H1 (cell line): ENCODE results near the gene ST14. TPM values are rescaled to one million over a fixed set of nuclear protein-coding genes. Genes with fewer than 3 reads are reported as not detected.

ENCODE experiments used
- CTCF ChIA-PET: fragments of 300-600 bp; sonication (Branson Sonifier 250); formaldehyde crosslinking; loops from one replicate; lab custom pipeline; 2021; ENCODE audit not compliant: partially characterized antibody; lab: Charles Lee
- POLR2A ChIA-PET: fragments of 300-600 bp; sonication (Branson Sonifier 250); formaldehyde crosslinking; loops from one replicate; lab custom pipeline; 2021; ENCODE audit warnings: inconsistent platforms; ENCODE audit not compliant: partially characterized antibody; lab: Charles Lee
- DNase-seq, 2 experiments: peaks; one replicate each; pipeline versions ENCODE4 v3.0.0 to v3.0.0-alpha.2; 2010 to 2022; ENCODE audit warnings: low spot score in 2 of 2, low read depth in 1 of 2, mixed read lengths in 1 of 2
- FAIRE-seq: peaks from 2 replicates; lab custom pipeline; 2011; peaks lifted over from hg19 to GRCh38; lab: Jason Lieb, UNC
- H2AFZ ChIP-seq: 2 replicates; pipeline ENCODE4 v1.8.1; 2012; ENCODE audit warnings: low read length, inconsistent platforms
- H2AK5ac ChIP-seq: 2 replicates; pipeline ENCODE4 v1.6.1; 2013; ENCODE audit warnings: low read depth, low read length
- H2BK120ac ChIP-seq: replicated peaks from 2 replicates; pipeline ENCODE3; 2013; ENCODE audit warnings: low read depth, low read length, inconsistent platforms
- H2BK12ac ChIP-seq: 2 replicates; pipeline ENCODE4 v1.6.1; 2013; ENCODE audit warnings: low read depth, low read length
- H2BK15ac ChIP-seq: 2 replicates; pipeline ENCODE4 v1.6.1; 2013; ENCODE audit warnings: low read length
- H2BK20ac ChIP-seq: 2 replicates; pipeline ENCODE4 v1.6.1; 2013; ENCODE audit warnings: low read length
- H2BK5ac ChIP-seq: 2 replicates; pipeline ENCODE4 v1.6.1; 2013; ENCODE audit warnings: low read depth, low read length
- H3K14ac ChIP-seq: 2 replicates; pipeline ENCODE4 v1.6.1; 2013; ENCODE audit warnings: inconsistent platforms; ENCODE audit not compliant: insufficient read length
- H3K18ac ChIP-seq: 2 replicates; pipeline ENCODE4 v1.6.1; 2013; ENCODE audit warnings: low read length; ENCODE audit errors: extremely low read depth
- H3K23ac ChIP-seq: 2 replicates; pipeline ENCODE4 v1.6.1; 2013; ENCODE audit warnings: inconsistent platforms; ENCODE audit not compliant: insufficient read length
- H3K23me2 ChIP-seq: 2 replicates; pipeline ENCODE4 v1.6.1; 2013; ENCODE audit warnings: low read depth, low read length
- H3K27ac ChIP-seq: 2 replicates; pipeline ENCODE4 v1.6.1; 2011; ENCODE audit warnings: low read depth, low read length, inconsistent platforms
- H3K27me3 ChIP-seq, 4 experiments: replicated peaks in 1 of 4; 1 replicate in 1 of 4; 2 replicates in 3 of 4; pipeline versions ENCODE4 v1.6.1 to v1.8.1; 2011 to 2013; ENCODE audit warnings: low read length in 3 of 4, mild to moderate bottlenecking in 3 of 4, inconsistent platforms in 2 of 4, mixed read lengths in 2 of 4, moderate library complexity in 1 of 4; ENCODE audit not compliant: control insufficient read depth in 3 of 4, insufficient read depth in 3 of 4; ENCODE audit errors: extremely low read depth in 1 of 4
- H3K36me3 ChIP-seq, 4 experiments: 2 replicates each; pipeline versions ENCODE4 v1.6.1 to v1.8.1; 2011 to 2013; ENCODE audit warnings: mild to moderate bottlenecking in 4 of 4, low read length in 3 of 4, moderate library complexity in 2 of 4, control low read depth in 1 of 4, inconsistent platforms in 1 of 4; ENCODE audit not compliant: insufficient read depth in 4 of 4, control insufficient read depth in 2 of 4
- H3K4ac ChIP-seq: replicated peaks from 2 replicates; pipeline ENCODE3; 2013; ENCODE audit warnings: low read length, low read depth, mixed read lengths, inconsistent platforms; ENCODE audit not compliant: insufficient read length
- H3K4me1 ChIP-seq, 4 experiments: replicated peaks in 1 of 4; 1 replicate in 1 of 4; 2 replicates in 3 of 4; pipeline versions ENCODE4 v1.6.1 to v1.8.1; 2011 to 2013; ENCODE audit warnings: low read length in 3 of 4, inconsistent platforms in 2 of 4, mixed read lengths in 1 of 4; ENCODE audit not compliant: insufficient read depth in 4 of 4, control insufficient read depth in 3 of 4
- H3K4me2 ChIP-seq, 2 experiments: 2 replicates each; pipeline versions ENCODE4 v1.6.1 to v1.8.1; 2011 to 2013; ENCODE audit warnings: low read depth in 2 of 2, low read length in 2 of 2, control low read depth in 1 of 2, inconsistent platforms in 1 of 2, mild to moderate bottlenecking in 1 of 2; ENCODE audit not compliant: insufficient read depth in 1 of 2
- H3K4me3 ChIP-seq, 4 experiments: fragments of 200-600, 300-600 bp in 1 of 4; sonication (generic), shearing (Covaris generic), sonication (Bioruptor Twin) in 1 of 4; 2 replicates each; pipeline versions ENCODE4 v1.5.1 to v1.8.1; 2011 to 2016; ENCODE audit warnings: low read length in 4 of 4, low read depth in 3 of 4, control low read depth in 2 of 4, inconsistent platforms in 2 of 4, mild to moderate bottlenecking in 2 of 4, mixed read lengths in 1 of 4, moderate library complexity in 1 of 4; ENCODE audit not compliant: insufficient read depth in 2 of 4; ENCODE audit errors: extremely low read depth in 1 of 4
- H3K56ac ChIP-seq: replicated peaks from 2 replicates; pipeline ENCODE3; 2013; ENCODE audit warnings: low read depth, mild to moderate bottlenecking, mixed read lengths, low read length, inconsistent platforms; ENCODE audit not compliant: insufficient read length
- H3K79me1 ChIP-seq: 2 replicates; pipeline ENCODE4 v1.6.1; 2013; ENCODE audit warnings: low read depth, low read length, control low read depth
- H3K79me2 ChIP-seq, 2 experiments: 2 replicates each; pipeline versions ENCODE4 v1.6.1 to v1.8.1; 2012 to 2013; ENCODE audit warnings: low read length in 2 of 2, mild to moderate bottlenecking in 2 of 2, inconsistent platforms in 1 of 2; ENCODE audit not compliant: insufficient read depth in 2 of 2, control insufficient read depth in 1 of 2
- H3K9ac ChIP-seq, 4 experiments: replicated peaks in 1 of 4; 1 replicate in 1 of 4; 2 replicates in 3 of 4; pipeline versions ENCODE4 v1.6.1 to v1.8.1; 2011 to 2013; ENCODE audit warnings: low read depth in 3 of 4, low read length in 3 of 4, control low read depth in 2 of 4, mild to moderate bottlenecking in 2 of 4, moderate library complexity in 2 of 4, inconsistent platforms in 1 of 4; ENCODE audit errors: extremely low read depth in 1 of 4
- H3K9me3 ChIP-seq, 2 experiments: 2 replicates each; pipeline versions ENCODE4 v1.6.1 to v1.8.1; 2012 to 2013; ENCODE audit warnings: mild to moderate bottlenecking in 2 of 2, moderate library complexity in 2 of 2, control low read depth in 1 of 2, inconsistent platforms in 1 of 2, low read depth in 1 of 2, low read length in 1 of 2, mixed read lengths in 1 of 2; ENCODE audit not compliant: insufficient read depth in 2 of 2
- H4K20me1 ChIP-seq, 2 experiments: replicated peaks in 1 of 2; 2 replicates each; pipeline versions ENCODE3 to v1.8.1; 2011 to 2013; ENCODE audit warnings: inconsistent platforms in 2 of 2, low read length in 2 of 2, mild to moderate bottlenecking in 1 of 2; ENCODE audit not compliant: insufficient read depth in 2 of 2, control insufficient read depth in 1 of 2
- H4K5ac ChIP-seq: 2 replicates; pipeline ENCODE4 v1.6.1; 2013; ENCODE audit warnings: low read length, low read depth, mixed read lengths, inconsistent platforms; ENCODE audit not compliant: insufficient read length
- H4K8ac ChIP-seq: 2 replicates; pipeline ENCODE4 v1.8.0; 2013; ENCODE audit warnings: mild to moderate bottlenecking, moderate library complexity, low read length, inconsistent platforms; ENCODE audit not compliant: insufficient read depth; ENCODE audit errors: extremely low read depth
- H4K91ac ChIP-seq: replicated peaks from 2 replicates; pipeline ENCODE3; 2013; ENCODE audit warnings: low read length, mixed read lengths, inconsistent platforms; ENCODE audit not compliant: insufficient read length
- BACH1 ChIP-seq: IDR thresholded peaks from 2 replicates; pipeline ENCODE4 v1.6.1; 2012; ENCODE audit warnings: low read length, improper control_type of control experiment
- CBX8 ChIP-seq: fragments of 300-800, 300-1000 bp; sonication (generic); IDR thresholded peaks from 2 replicates; pipeline ENCODE4 v1.7.1; 2016; ENCODE audit warnings: low read depth, low read length, borderline replicate concordance
- CTCF ChIP-seq, 3 experiments: IDR thresholded peaks; 1 replicate in 2 of 3; 2 replicates in 1 of 3; pipeline versions ENCODE4 v1.5.1 to v1.6.1; 2011; ENCODE audit warnings: low read length in 3 of 3, mild to moderate bottlenecking in 3 of 3, inconsistent platforms in 2 of 3, low read depth in 1 of 3, moderate library complexity in 1 of 3; ENCODE audit not compliant: insufficient read depth in 1 of 3; ENCODE audit errors: control extremely low read depth in 1 of 3
- GTF2F1 ChIP-seq: IDR thresholded peaks from 2 replicates; pipeline ENCODE4 v1.6.1; 2012; ENCODE audit warnings: low read depth, low read length, improper control_type of control experiment, borderline replicate concordance
- KDM4A ChIP-seq: IDR thresholded peaks from one replicate; pipeline ENCODE4 v1.7.1; 2012; ENCODE audit warnings: low read depth, mild to moderate bottlenecking, moderate library complexity, low read length, inconsistent platforms; ENCODE audit not compliant: severe bottlenecking
- KDM5A ChIP-seq: fragments of 200-600 bp; IDR thresholded peaks from 2 replicates; pipeline ENCODE4 v1.7.1; 2012; ENCODE audit warnings: mild to moderate bottlenecking, low read length, inconsistent platforms, mixed read lengths
- RAD21 ChIP-seq, 2 experiments: IDR thresholded peaks in 1 of 2; conservative IDR thresholded peaks in 1 of 2; 2 replicates each; pipeline ENCODE4 v1.6.1; 2011; ENCODE audit warnings: low read depth in 2 of 2, low read length in 2 of 2, improper control_type of control experiment in 1 of 2, inconsistent platforms in 1 of 2, mild to moderate bottlenecking in 1 of 2, moderate library complexity in 1 of 2
- RXRA ChIP-seq: IDR thresholded peaks from 2 replicates; pipeline ENCODE4 v1.6.1; 2011; ENCODE audit warnings: low read depth, mild to moderate bottlenecking, low read length, moderate library complexity; ENCODE audit not compliant: insufficient read depth
- SIN3A ChIP-seq, 2 experiments: IDR thresholded peaks in 1 of 2; conservative IDR thresholded peaks in 1 of 2; 2 replicates each; pipeline ENCODE4 v1.6.1; 2011 to 2012; ENCODE audit warnings: low read length in 2 of 2, improper control_type of control experiment in 1 of 2, low read depth in 1 of 2, mild to moderate bottlenecking in 1 of 2
- TAF7 ChIP-seq: optimal IDR thresholded peaks from 2 replicates; pipeline ENCODE3; 2011; ENCODE audit warnings: low read depth, mild to moderate bottlenecking, inconsistent platforms, low read length, moderate library complexity, borderline replicate concordance
- WGBS, 2 experiments: shearing (Covaris generic) in 1 of 2; methylation state at CpG; one replicate each; pipeline versions ENCODE4 v1.1.6 to v1.1.7; 2013 to 2015; ENCODE audit warnings: low lambda C conversion rate in 2 of 2, mixed read lengths in 2 of 2, inconsistent platforms in 1 of 2, low coverage in 1 of 2, missing lambda C conversion rate in 1 of 2; ENCODE audit not compliant: insufficient replicate concordance in 2 of 2, insufficient coverage in 1 of 2, insufficient read length in 1 of 2; ENCODE audit errors: extremely low coverage in 1 of 2, missing lambda C conversion rate in 1 of 2; 5-methylcytosine and 5-hydroxymethylcytosine counted together
- polyA plus RNA-seq, 7 experiments: library from polyadenylated mRNA; depleted of rRNA in 3 of 7; stranded (reverse) in 5 of 7; unstranded in 2 of 7; fragments of >200 nt in 5 of 7; fragments of 200-250 nt in 2 of 7; gene quantifications; 1 replicate in 5 of 7; 2 replicates in 1 of 7; 4 replicates in 1 of 7; pipeline versions ENCODE4 v1.2.1 to v1.2.3, GENCODE V29; 2011 to 2013; ENCODE audit warnings: missing spikeins in 2 of 7, mixed read lengths in 2 of 7
- total RNA-seq: library from RNA; stranded (reverse); fragmentation: NEBNext Ultra II Directional; extraction: Animal tissue kit (Norgen Biotek cat#: 25700); gene quantifications from 2 replicates; pipeline ENCODE4 v1.2.1, GENCODE V29; 2021

ST14 gene
- total and polyA plus RNA-seq, 2 of the 8 experiments (the other 6 are each of a cell fraction or from before 2014, with no cell fraction given), result 22.4 to 24.9 TPM

DNA sequence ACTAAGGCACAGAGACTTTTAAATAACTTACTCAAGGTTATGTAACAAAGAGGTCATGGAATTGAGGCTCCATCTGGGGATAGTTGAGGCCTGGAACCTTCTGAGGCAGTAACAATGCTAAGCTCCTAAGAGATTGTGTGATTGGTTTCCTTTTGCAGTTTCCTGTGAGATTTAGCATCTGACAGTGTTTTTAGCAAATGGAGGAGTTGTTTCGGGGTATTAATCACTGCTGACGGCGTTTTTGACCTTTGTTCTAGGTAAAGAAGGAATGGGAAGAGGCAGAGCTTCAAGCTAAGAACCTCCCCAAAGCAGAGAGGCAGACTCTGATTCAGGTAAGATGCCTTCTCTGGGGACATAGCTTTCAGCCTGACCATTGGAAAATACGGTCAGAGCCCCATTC is 32.1 kb upstream of the ST14 start:
- ChIA-PET POLR2A (interaction anchor here (0.6 kb wide), 1 partner anchor 90 kb away, joined by 3 read pairs; no protein-coding TSS in a partner anchor), CTCF (interaction anchor here (0.5 to 2.6 kb wide), 13 partner anchors 9 to 388 kb away, joined by 3 to 10 read pairs (median 4); no protein-coding TSS in a partner anchor)
- FAIRE-seq (no peak), DNase-seq (no peak)
- Histone ChIP-seq H3K4ac (no peak overlapping the region), H2AK5ac (no peak overlapping the region), H3K9ac (no peak overlapping the region), H3K27ac (no peak overlapping the region), H3K4me3 (no peak overlapping the region), H2BK20ac (no peak overlapping the region), H3K56ac (no peak overlapping the region), H3K9me3 (peaks cover 0 to 1% of the 10 kb centered on the region in 2 experiments; a peak in 1 of 4 replicates), H3K23ac (no peak overlapping the region), H4K91ac (no peak overlapping the region), H3K23me2 (no peaks in the 10 kb centered on the region; the same call in 1 of the 2 replicates), H2AFZ (no peak overlapping the region), H4K5ac (no peak overlapping the region), H3K79me1 (peaks cover 8% of the 10 kb centered on the region), H3K36me3 (peaks cover 41 to 81% (median 73%) of the 10 kb centered on the region in 4 experiments), H2BK15ac (no peak overlapping the region), H4K20me1 (peaks cover 3 to 4% of the 10 kb centered on the region in 2 experiments), H2BK12ac (no peak overlapping the region), H3K27me3 (no peaks in the 10 kb centered on the region), H3K4me1 (0 out of 7 replicates have a peak, but pooled peaks cover 0 to 2% (median 0%) of the 10 kb centered on the region in 4 experiments), H3K14ac (no peak overlapping the region), H4K8ac (no peak overlapping the region), H3K4me2 (no peak overlapping the region), H3K79me2 (peaks cover 0 to 5% of the 10 kb centered on the region in 2 experiments; a peak in 1 of 4 replicates), H2BK5ac (no peak overlapping the region), H3K18ac (no peak overlapping the region), H2BK120ac (no peak overlapping the region)
- WGBS, 2 experiments, result 87% methylated on average over 4 of the region's 4 CpGs; no CpG with 5 or more reads in 1 of the 2 experiments
- no peak for TF ChIP-seq RAD21 (IDR thresholded peaks at IDR 0.05 in 1 of 2, conservative IDR thresholded peaks at IDR 0.05 in 1 of 2; ENCODE audit: low read depth in 2 of 2, low read length in 2 of 2)
- no peak for TF ChIP-seq KDM5A
- no peak for TF ChIP-seq GTF2F1
- no peak for TF ChIP-seq BACH1
- no peak for TF ChIP-seq TAF7
- TF ChIP-seq RXRA, result no peak
- no peak for TF ChIP-seq KDM4A
- no peak for TF ChIP-seq CBX8
- no peak for TF ChIP-seq CTCF (IDR thresholded peaks at IDR 0.05; ENCODE audit: control extremely low read depth in 1 of 3, insufficient read depth in 1 of 3, low read depth in 1 of 3, low read length in 3 of 3)
- no peak for TF ChIP-seq SIN3A (conservative IDR thresholded peaks at IDR 0.05 in 1 of 2, IDR thresholded peaks at IDR 0.05 in 1 of 2; ENCODE audit: low read depth in 1 of 2, low read length in 2 of 2)
